Measurements from ENCODE around the gene SNAI1. TPM values are rescaled to one million over a fixed set of nuclear protein-coding genes. Genes with fewer than 3 reads are reported as not detected.

SNAI1 gene
- total RNA-seq, 1 experiment from 2014 or later: 8.8 TPM

- Histone ChIP-seq H3K4me3 (ENCODE audit: low read depth in 2 of 2, low read length in 2 of 2) (no peak overlapping the region), H3K27ac (ENCODE audit: low read length) (no peak overlapping the region), H3K9me3 (ENCODE audit: control insufficient read depth, insufficient read depth, low read depth, low read length) (no peaks in the 10 kb centered on the region), H3K27me3 (ENCODE audit: control insufficient read depth, insufficient read depth, low read length) (no peaks in the 10 kb centered on the region), H3K36me3 (ENCODE audit: control insufficient read depth, insufficient read depth, low read length) (no peaks in the 10 kb centered on the region), H3K4me1 (ENCODE audit: control insufficient read depth, insufficient read depth, low read length) (peaks cover 17% of the 10 kb centered on the region)
- no TSS peak for BruUV-seq (replicated peaks)
- TF ChIP-seq TCF7L2 (IDR thresholded peaks at IDR 0.05; ENCODE audit: low read depth, low read length): no peak
- TF ChIP-seq, protein P1, sequence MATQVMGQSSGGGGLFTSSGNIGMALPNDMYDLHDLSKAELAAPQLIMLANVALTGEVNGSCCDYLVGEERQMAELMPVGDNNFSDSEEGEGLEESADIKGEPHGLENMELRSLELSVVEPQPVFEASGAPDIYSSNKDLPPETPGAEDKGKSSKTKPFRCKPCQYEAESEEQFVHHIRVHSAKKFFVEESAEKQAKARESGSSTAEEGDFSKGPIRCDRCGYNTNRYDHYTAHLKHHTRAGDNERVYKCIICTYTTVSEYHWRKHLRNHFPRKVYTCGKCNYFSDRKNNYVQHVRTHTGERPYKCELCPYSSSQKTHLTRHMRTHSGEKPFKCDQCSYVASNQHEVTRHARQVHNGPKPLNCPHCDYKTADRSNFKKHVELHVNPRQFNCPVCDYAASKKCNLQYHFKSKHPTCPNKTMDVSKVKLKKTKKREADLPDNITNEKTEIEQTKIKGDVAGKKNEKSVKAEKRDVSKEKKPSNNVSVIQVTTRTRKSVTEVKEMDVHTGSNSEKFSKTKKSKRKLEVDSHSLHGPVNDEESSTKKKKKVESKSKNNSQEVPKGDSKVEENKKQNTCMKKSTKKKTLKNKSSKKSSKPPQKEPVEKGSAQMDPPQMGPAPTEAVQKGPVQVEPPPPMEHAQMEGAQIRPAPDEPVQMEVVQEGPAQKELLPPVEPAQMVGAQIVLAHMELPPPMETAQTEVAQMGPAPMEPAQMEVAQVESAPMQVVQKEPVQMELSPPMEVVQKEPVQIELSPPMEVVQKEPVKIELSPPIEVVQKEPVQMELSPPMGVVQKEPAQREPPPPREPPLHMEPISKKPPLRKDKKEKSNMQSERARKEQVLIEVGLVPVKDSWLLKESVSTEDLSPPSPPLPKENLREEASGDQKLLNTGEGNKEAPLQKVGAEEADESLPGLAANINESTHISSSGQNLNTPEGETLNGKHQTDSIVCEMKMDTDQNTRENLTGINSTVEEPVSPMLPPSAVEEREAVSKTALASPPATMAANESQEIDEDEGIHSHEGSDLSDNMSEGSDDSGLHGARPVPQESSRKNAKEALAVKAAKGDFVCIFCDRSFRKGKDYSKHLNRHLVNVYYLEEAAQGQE (IDR thresholded peaks at IDR 0.05; ENCODE audit: insufficient read depth in 1 of 2, low read depth in 2 of 2, low read length in 1 of 2): no peak
- TF ChIP-seq, protein P2, sequence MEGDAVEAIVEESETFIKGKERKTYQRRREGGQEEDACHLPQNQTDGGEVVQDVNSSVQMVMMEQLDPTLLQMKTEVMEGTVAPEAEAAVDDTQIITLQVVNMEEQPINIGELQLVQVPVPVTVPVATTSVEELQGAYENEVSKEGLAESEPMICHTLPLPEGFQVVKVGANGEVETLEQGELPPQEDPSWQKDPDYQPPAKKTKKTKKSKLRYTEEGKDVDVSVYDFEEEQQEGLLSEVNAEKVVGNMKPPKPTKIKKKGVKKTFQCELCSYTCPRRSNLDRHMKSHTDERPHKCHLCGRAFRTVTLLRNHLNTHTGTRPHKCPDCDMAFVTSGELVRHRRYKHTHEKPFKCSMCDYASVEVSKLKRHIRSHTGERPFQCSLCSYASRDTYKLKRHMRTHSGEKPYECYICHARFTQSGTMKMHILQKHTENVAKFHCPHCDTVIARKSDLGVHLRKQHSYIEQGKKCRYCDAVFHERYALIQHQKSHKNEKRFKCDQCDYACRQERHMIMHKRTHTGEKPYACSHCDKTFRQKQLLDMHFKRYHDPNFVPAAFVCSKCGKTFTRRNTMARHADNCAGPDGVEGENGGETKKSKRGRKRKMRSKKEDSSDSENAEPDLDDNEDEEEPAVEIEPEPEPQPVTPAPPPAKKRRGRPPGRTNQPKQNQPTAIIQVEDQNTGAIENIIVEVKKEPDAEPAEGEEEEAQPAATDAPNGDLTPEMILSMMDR (IDR thresholded peaks at IDR 0.05): no peak
- intact Hi-C loops (cut with micrococcal nuclease; ENCODE audit: unreplicated experiment): no loop called here
- ATAC-seq (no peak), DNase-seq (ENCODE audit: low read depth, low spot score) (no peak)
- ChIA-PET CTCF (interaction anchor here (0.7 kb wide), 1 partner anchor 177 kb away, joined by 6 read pairs; no protein-coding TSS in a partner anchor), POLR2A (no interaction called here)
- in situ Hi-C loops (cut with HindIII; ENCODE audit: low pct_unique_long_range_greater_than_20kb, low sequenced_read_pairs): no loop called here
These were observed 40.5 kb downstream of the SNAI1 start for GRCh38 chr20:50023116-50023805.

- BruUV-seq (replicated peaks): no TSS peak
- Histone ChIP-seq H3K36me3 (ENCODE audit: control insufficient read depth, insufficient read depth, low read length) (no peaks in the 10 kb centered on the region), H3K27me3 (ENCODE audit: control insufficient read depth, insufficient read depth, low read length) (no peaks in the 10 kb centered on the region), H3K4me3 (ENCODE audit: low read depth in 2 of 2, low read length in 2 of 2) (no peak overlapping the region), H3K9me3 (ENCODE audit: control insufficient read depth, insufficient read depth, low read depth, low read length) (no peaks in the 10 kb centered on the region), H3K27ac (ENCODE audit: low read length) (peak overlapping the region; percentile 29; the same call in 1 of the 2 replicates), H3K4me1 (ENCODE audit: control insufficient read depth, insufficient read depth, low read length) (peaks cover 18% of the 10 kb centered on the region)
- ChIA-PET POLR2A (no interaction called here), CTCF (interaction anchor here (0.9 kb wide), 1 partner anchor 26 kb away, joined by 3 read pairs; no protein-coding TSS in a partner anchor)
- no peak for ATAC-seq
- in situ Hi-C loops (cut with HindIII; ENCODE audit: low pct_unique_long_range_greater_than_20kb, low sequenced_read_pairs) (no loop called here), intact Hi-C loops (cut with micrococcal nuclease; ENCODE audit: unreplicated experiment) (no loop called here)
- TF ChIP-seq SIN3A (IDR thresholded peaks at IDR 0.05; ENCODE audit: borderline replicate concordance, insufficient read depth, low read depth, low read length) (no peak), POLR2AphosphoS5 (IDR thresholded peaks at IDR 0.05; ENCODE audit: low read depth, low read length) (no peak), TCF7L2 (IDR thresholded peaks at IDR 0.05; ENCODE audit: low read depth, low read length) (no peak)
- TF ChIP-seq, protein P1 (IDR thresholded peaks at IDR 0.05; ENCODE audit: insufficient read depth in 1 of 2, low read depth in 2 of 2, low read length in 1 of 2): no peak
- TF ChIP-seq, protein P2 (IDR thresholded peaks at IDR 0.05): no peak
- no peak for DNase-seq (ENCODE audit: low read depth, low spot score)
These were observed 44.2 kb downstream of the SNAI1 start for GRCh38 chr20:50026746-50027575.

All from Panc1 (cell line).